ENCODE data around the gene EXOC6B. TPM values are rescaled to one million over a fixed set of nuclear protein-coding genes. Genes with fewer than 3 reads are reported as not detected.

Gene EXOC6B
- total and polyA plus RNA-seq, 2 of the 8 experiments (the other 6 are each of a cell fraction or from before 2014, with no cell fraction given), result 13.5 to 33.0 TPM

DNA sequence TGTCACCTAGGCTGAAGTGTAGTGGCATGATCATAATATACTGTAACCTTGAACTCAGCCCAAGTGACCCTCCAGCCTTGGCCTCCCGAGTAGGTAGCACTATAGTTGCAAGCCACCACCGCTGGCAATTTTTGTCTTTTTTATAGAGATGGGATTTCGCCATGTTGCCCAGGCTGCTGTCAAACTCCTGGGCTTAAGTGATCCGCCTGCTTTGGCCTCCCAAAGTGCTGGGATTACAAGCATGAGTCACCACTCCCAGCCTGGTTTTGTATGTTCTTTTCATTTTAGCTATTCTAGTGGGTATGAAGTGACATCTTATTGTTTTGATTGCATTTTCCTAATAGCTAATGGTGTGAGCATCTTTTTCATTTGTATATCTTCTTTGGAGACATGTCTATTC is 11.3 kb upstream of the EXOC6B start:
- DNase-seq (ENCODE audit: low read depth in 1 of 2, low spot score in 2 of 2) (no peak), FAIRE-seq (no peak)
- Histone ChIP-seq H2AFZ (ENCODE audit: low read length) (no peak overlapping the region), H3K23me2 (ENCODE audit: low read depth, low read length) (no peaks in the 10 kb centered on the region), H2BK120ac (replicated peaks; ENCODE audit: low read depth, low read length) (no peak overlapping the region), H3K36me3 (ENCODE audit: control insufficient read depth in 2 of 4, insufficient read depth in 4 of 4, low read length in 3 of 4) (no peaks in the 10 kb centered on the region), H3K79me2 (ENCODE audit: control insufficient read depth in 1 of 2, insufficient read depth in 2 of 2, low read length in 2 of 2) (no peaks in the 10 kb centered on the region), H3K4me3 (ENCODE audit: extremely low read depth in 1 of 4, insufficient read depth in 2 of 4, low read depth in 3 of 4, low read length in 4 of 4) (no peak overlapping the region), H4K5ac (ENCODE audit: insufficient read length, low read depth, low read length) (no peak overlapping the region), H3K9me3 (ENCODE audit: insufficient read depth in 2 of 2, low read depth in 1 of 2, low read length in 1 of 2) (no peaks in the 10 kb centered on the region), H2AK5ac (ENCODE audit: low read depth, low read length) (no peak overlapping the region), H2BK20ac (ENCODE audit: low read length) (no peak overlapping the region), H3K4me2 (ENCODE audit: insufficient read depth in 1 of 2, low read depth in 2 of 2, low read length in 2 of 2) (no peak overlapping the region), H3K4me1 (replicated peaks in 1 of 4; ENCODE audit: control insufficient read depth in 3 of 4, insufficient read depth in 4 of 4, low read length in 3 of 4) (no peaks in the 10 kb centered on the region), H3K27ac (ENCODE audit: low read depth, low read length) (no peak overlapping the region), H2BK5ac (ENCODE audit: low read depth, low read length) (no peak overlapping the region), H4K91ac (replicated peaks; ENCODE audit: insufficient read length, low read length) (no peak overlapping the region), H3K23ac (ENCODE audit: insufficient read length) (no peak overlapping the region), H3K4ac (replicated peaks; ENCODE audit: insufficient read length, low read depth, low read length) (no peak overlapping the region), H2BK15ac (ENCODE audit: low read length) (no peak overlapping the region), H3K79me1 (ENCODE audit: low read depth, low read length) (no peaks in the 10 kb centered on the region), H4K8ac (ENCODE audit: extremely low read depth, insufficient read depth, low read length) (no peak overlapping the region), H3K18ac (ENCODE audit: extremely low read depth, low read length) (no peak overlapping the region), H3K9ac (replicated peaks in 1 of 4; ENCODE audit: extremely low read depth in 1 of 4, low read depth in 3 of 4, low read length in 3 of 4) (no peak overlapping the region), H4K20me1 (replicated peaks in 1 of 2; ENCODE audit: control insufficient read depth in 1 of 2, insufficient read depth in 2 of 2, low read length in 2 of 2) (no peaks in the 10 kb centered on the region), H3K14ac (ENCODE audit: insufficient read length) (no peak overlapping the region), H3K56ac (replicated peaks; ENCODE audit: insufficient read length, low read depth, low read length) (no peak overlapping the region), H2BK12ac (ENCODE audit: low read depth, low read length) (no peak overlapping the region), H3K27me3 (replicated peaks in 1 of 4; ENCODE audit: control insufficient read depth in 3 of 4, extremely low read depth in 1 of 4, insufficient read depth in 3 of 4, low read length in 3 of 4) (no peaks in the 10 kb centered on the region)
- ChIA-PET CTCF (ENCODE audit: partially characterized antibody) (interaction anchor here (1.2 to 2.8 kb wide), 5 partner anchors 13 to 51 kb away, joined by 3 to 10 read pairs (median 3); no protein-coding TSS in a partner anchor), POLR2A (ENCODE audit: partially characterized antibody) (no interaction called here)
- WGBS, 2 experiments (ENCODE audit: extremely low coverage in 1 of 2, insufficient coverage in 1 of 2, insufficient read length in 1 of 2, insufficient replicate concordance in 2 of 2, low coverage in 1 of 2, low lambda C conversion rate in 2 of 2, missing lambda C conversion rate in 1 of 2), result 88% methylated on average over 4 of the region's 4 CpGs; no CpG with 5 or more reads in 1 of the 2 experiments
- TF ChIP-seq CTBP2 (IDR thresholded peaks at IDR 0.05; ENCODE audit: borderline replicate concordance, insufficient read depth, insufficient read length, low read length) (no peak), ASH2L (IDR thresholded peaks at IDR 0.05; ENCODE audit: low read length) (no peak), HDAC2 (IDR thresholded peaks at IDR 0.05; ENCODE audit: borderline replicate concordance in 1 of 2, low read depth in 2 of 2, low read length in 2 of 2) (no peak), POLR2AphosphoS5 (IDR thresholded peaks at IDR 0.05; ENCODE audit: low read depth, low read length) (no peak), SAP30 (IDR thresholded peaks at IDR 0.05; ENCODE audit: insufficient read depth, insufficient replicate concordance, low read length) (no peak)
- TF ChIP-seq, protein P1, sequence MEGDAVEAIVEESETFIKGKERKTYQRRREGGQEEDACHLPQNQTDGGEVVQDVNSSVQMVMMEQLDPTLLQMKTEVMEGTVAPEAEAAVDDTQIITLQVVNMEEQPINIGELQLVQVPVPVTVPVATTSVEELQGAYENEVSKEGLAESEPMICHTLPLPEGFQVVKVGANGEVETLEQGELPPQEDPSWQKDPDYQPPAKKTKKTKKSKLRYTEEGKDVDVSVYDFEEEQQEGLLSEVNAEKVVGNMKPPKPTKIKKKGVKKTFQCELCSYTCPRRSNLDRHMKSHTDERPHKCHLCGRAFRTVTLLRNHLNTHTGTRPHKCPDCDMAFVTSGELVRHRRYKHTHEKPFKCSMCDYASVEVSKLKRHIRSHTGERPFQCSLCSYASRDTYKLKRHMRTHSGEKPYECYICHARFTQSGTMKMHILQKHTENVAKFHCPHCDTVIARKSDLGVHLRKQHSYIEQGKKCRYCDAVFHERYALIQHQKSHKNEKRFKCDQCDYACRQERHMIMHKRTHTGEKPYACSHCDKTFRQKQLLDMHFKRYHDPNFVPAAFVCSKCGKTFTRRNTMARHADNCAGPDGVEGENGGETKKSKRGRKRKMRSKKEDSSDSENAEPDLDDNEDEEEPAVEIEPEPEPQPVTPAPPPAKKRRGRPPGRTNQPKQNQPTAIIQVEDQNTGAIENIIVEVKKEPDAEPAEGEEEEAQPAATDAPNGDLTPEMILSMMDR (IDR thresholded peaks at IDR 0.05; ENCODE audit: control extremely low read depth in 1 of 3, insufficient read depth in 1 of 3, low read depth in 1 of 3, low read length in 3 of 3), result no peak
- TF ChIP-seq, protein P2, sequence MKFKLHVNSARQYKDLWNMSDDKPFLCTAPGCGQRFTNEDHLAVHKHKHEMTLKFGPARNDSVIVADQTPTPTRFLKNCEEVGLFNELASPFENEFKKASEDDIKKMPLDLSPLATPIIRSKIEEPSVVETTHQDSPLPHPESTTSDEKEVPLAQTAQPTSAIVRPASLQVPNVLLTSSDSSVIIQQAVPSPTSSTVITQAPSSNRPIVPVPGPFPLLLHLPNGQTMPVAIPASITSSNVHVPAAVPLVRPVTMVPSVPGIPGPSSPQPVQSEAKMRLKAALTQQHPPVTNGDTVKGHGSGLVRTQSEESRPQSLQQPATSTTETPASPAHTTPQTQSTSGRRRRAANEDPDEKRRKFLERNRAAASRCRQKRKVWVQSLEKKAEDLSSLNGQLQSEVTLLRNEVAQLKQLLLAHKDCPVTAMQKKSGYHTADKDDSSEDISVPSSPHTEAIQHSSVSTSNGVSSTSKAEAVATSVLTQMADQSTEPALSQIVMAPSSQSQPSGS (IDR thresholded peaks at IDR 0.05; ENCODE audit: low read length), result no peak
